GM19043 (cell line): Measurements from ENCODE around the gene DBX1.

ENCODE experiments used
- ATAC-seq: cut with Tn5 transposase; IDR thresholded peaks from one replicate; pipeline ENCODE4 v1.9.1; 2021; ENCODE audit warnings: low read depth; ENCODE audit not compliant: unreplicated experiment

DBX1 gene

GRCh38 chr11:20126724-20127123, 33.6 kb downstream of the DBX1 start:
- no peak for ATAC-seq

GRCh38 chr11:20125927-20126326, 34.3 kb downstream of the DBX1 start:
- no peak for ATAC-seq

GRCh38 chr11:20122131-20122530, 38.1 kb downstream of the DBX1 start:
- ATAC-seq = no peak

GRCh38 chr11:20120134-20120925, 39.9 kb downstream of the DBX1 start:
- ATAC-seq = no peak

GRCh38 chr11:20119315-20119714, 41.0 kb downstream of the DBX1 start:
- ATAC-seq = no peak

- no peak for ATAC-seq
These were observed 42.1 kb downstream of the DBX1 start for GRCh38 chr11:20118209-20118608.

GRCh38 chr11:20117291-20117690, 43.0 kb downstream of the DBX1 start:
- ATAC-seq = no peak

GRCh38 chr11:20116825-20117224, 43.5 kb downstream of the DBX1 start:
- ATAC-seq = no peak

- no peak for ATAC-seq
These were observed 45.7 kb downstream of the DBX1 start for GRCh38 chr11:20114588-20114987.

GRCh38 chr11:20113149-20113438, 47.2 kb downstream of the DBX1 start:
- ATAC-seq = no peak

- ATAC-seq = no peak
These were observed 47.8 kb downstream of the DBX1 start for GRCh38 chr11:20112291-20113148.

GRCh38 chr11:20111871-20112270, 48.4 kb downstream of the DBX1 start:
- ATAC-seq = no peak

GRCh38 chr11:20110908-20111669, 49.2 kb downstream of the DBX1 start:
- peak; percentile 80 for ATAC-seq

- ATAC-seq = no peak
These were observed 50.4 kb downstream of the DBX1 start for GRCh38 chr11:20109731-20110445.
